Prostate gland (tissue), 2 donors: Measurements from ENCODE around the gene FAM20B. TPM values are rescaled to one million over a fixed set of nuclear protein-coding genes. Genes with fewer than 3 reads are reported as not detected.
"Not testable (repeated sequence)": the region's sequence is repeated elsewhere in the genome, so short reads cannot be mapped to it uniquely, and the experiment has no call there.

Experiments used
- DNase-seq: peaks from one replicate; pipeline ENCODE4 v3.0.0-alpha.2; 2019; ENCODE audit warnings: low spot score
- H3K27ac ChIP-seq, 2 donors: fragments of 200-600 bp; sonication (generic); 2 replicates each; pipeline ENCODE4 v1.5.1; 2017 to 2019
- H3K27me3 ChIP-seq: fragments of 200-600 bp; sonication (generic); replicated peaks from 2 replicates; pipeline ENCODE4 v1.5.1; 2019; ENCODE audit not compliant: insufficient read depth
- H3K36me3 ChIP-seq, 2 donors: fragments of 200-600 bp; sonication (generic); 1 replicate in 1 of 2; 2 replicates in 1 of 2; pipeline versions ENCODE4 v1.5.1 to v1.8.1; 2017 to 2019
- H3K4me1 ChIP-seq: fragments of 200-600 bp; sonication (generic); replicated peaks from 2 replicates; pipeline ENCODE4 v1.5.1; 2019
- H3K4me3 ChIP-seq, 2 donors: fragments of 200-600 bp; sonication (generic); 2 replicates each; pipeline ENCODE4 v1.5.1; 2017 to 2019
- H3K9me3 ChIP-seq: fragments of 200-600 bp; sonication (generic); 2 replicates; pipeline ENCODE4 v1.5.1; 2017
- POLR2A ChIP-seq: fragments of 450-650 bp; IDR thresholded peaks from one replicate; pipeline ENCODE4 v1.6.1; 2016; ENCODE audit warnings: antibody characterized with exemption, mild to moderate bottlenecking
- POLR2AphosphoS5 ChIP-seq: sonication (generic); formaldehyde crosslinking; IDR thresholded peaks from one replicate; pipeline ENCODE4 v1.6.1; 2017; ENCODE audit warnings: antibody characterized with exemption
- WGBS: methylation state at CpG from one replicate; pipeline ENCODE4 v1.1.5; 2018; 5-methylcytosine and 5-hydroxymethylcytosine counted together
- intact Hi-C: fragments of 100-400 bp; cut with DNase I; formaldehyde crosslinking; loops from one replicate; pipeline ENCODE4 v1.14.2; 2022
- total RNA-seq, 2 donors: library from RNA; depleted of rRNA; stranded (reverse); fragments of >200 nt; gene quantifications; one replicate each; pipeline ENCODE4 v1.1.0, GENCODE V29; 2016
- TF ChIP-seq, protein P1 (sequence below), 4 experiments: fragments of 200-600 bp in 2 of 4; fragments of 450-650 bp in 2 of 4; sonication (generic) in 2 of 4; IDR thresholded peaks; 1 replicate in 3 of 4; 2 replicates in 1 of 4; pipeline ENCODE4 v1.5.1; 2016 to 2019; ENCODE audit warnings: antibody characterized with exemption in 4 of 4, mild to moderate bottlenecking in 2 of 4, moderate library complexity in 2 of 4

FAM20B gene
- total RNA-seq, 2 donors from 2014 or later = 20.1 to 21.6 TPM

- WGBS = 69% methylated on average over 2 of the region's 2 CpGs
- Histone ChIP-seq H3K36me3 (no peaks in the 10 kb centered on the region), H3K27ac (no peak overlapping the region), H3K27me3 (no peaks in the 10 kb centered on the region), H3K4me3 (no peak overlapping the region), H3K4me1 (peaks cover 7% of the 10 kb centered on the region), H3K9me3 (no peaks in the 10 kb centered on the region)
- intact Hi-C loops = no loop called here
- TF ChIP-seq, protein P1, sequence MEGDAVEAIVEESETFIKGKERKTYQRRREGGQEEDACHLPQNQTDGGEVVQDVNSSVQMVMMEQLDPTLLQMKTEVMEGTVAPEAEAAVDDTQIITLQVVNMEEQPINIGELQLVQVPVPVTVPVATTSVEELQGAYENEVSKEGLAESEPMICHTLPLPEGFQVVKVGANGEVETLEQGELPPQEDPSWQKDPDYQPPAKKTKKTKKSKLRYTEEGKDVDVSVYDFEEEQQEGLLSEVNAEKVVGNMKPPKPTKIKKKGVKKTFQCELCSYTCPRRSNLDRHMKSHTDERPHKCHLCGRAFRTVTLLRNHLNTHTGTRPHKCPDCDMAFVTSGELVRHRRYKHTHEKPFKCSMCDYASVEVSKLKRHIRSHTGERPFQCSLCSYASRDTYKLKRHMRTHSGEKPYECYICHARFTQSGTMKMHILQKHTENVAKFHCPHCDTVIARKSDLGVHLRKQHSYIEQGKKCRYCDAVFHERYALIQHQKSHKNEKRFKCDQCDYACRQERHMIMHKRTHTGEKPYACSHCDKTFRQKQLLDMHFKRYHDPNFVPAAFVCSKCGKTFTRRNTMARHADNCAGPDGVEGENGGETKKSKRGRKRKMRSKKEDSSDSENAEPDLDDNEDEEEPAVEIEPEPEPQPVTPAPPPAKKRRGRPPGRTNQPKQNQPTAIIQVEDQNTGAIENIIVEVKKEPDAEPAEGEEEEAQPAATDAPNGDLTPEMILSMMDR (IDR thresholded peaks at IDR 0.05) = no peak
- TF ChIP-seq POLR2A = no peak
- TF ChIP-seq POLR2AphosphoS5 = no peak
- no peak for DNase-seq
These were observed 11.3 kb downstream of the FAM20B start for GRCh38 chr1:179036844-179037465.

DNA sequence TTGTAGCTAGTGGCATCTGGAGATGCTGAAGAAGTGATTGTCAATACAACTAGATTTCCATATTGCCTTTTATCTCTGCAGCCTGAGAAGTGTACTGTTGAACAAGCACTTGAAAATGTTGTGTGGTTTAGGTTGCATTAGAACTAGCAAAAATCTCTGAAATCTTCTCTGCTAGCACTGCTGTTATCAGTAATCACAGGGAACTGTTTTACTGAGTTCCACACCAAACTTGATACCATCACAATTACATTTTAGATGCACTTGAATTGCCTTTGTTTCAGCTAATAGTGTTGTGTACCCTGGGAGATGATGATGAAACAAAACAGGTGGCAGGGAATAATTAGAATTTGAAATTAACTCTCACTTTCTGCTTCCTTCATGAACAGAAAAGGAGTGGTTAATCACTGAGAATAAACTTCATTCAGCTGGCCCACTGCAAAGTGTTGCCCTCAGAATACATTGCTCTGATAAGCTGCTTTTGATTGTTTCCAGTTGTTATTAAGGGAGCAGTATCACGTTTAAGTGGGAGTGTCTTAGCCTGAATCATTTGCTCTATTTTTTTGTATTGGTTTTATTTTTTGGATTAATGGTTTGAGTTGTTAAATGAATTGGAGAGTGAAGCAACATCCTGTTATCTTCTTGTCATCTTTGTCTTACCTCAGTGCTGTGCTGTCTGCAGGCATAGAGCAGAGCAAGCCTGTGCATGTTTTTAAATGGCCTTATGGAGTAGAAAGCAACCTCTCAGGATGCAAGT, 13.0 kb downstream of the FAM20B start:
- Histone ChIP-seq H3K36me3 (no peaks in the 10 kb centered on the region), H3K4me3 (no peak overlapping the region), H3K27ac (no peak overlapping the region), H3K9me3 (no peaks in the 10 kb centered on the region), H3K4me1 (peaks cover 7% of the 10 kb centered on the region), H3K27me3 (no peaks in the 10 kb centered on the region)
- TF ChIP-seq POLR2AphosphoS5 (no peak), POLR2A (no peak)
- TF ChIP-seq, protein P1 (IDR thresholded peaks at IDR 0.05) = no peak
- 29% methylated on average over 1 of the region's 1 CpG for WGBS
- DNase-seq = no peak
- intact Hi-C loops = no loop called here

GRCh38 chr1:179039502-179040174, 13.9 kb downstream of the FAM20B start:
- intact Hi-C loops, DNase-seq, H3K4me1 ChIP-seq, H3K27me3 ChIP-seq, H3K36me3 ChIP-seq, H3K27ac ChIP-seq, H3K9me3 ChIP-seq, H3K4me3 ChIP-seq: not testable (repeated sequence)
- 73% methylated on average over 7 of the region's 9 CpGs for WGBS

GRCh38 chr1:179040175-179040551, 14.5 kb downstream of the FAM20B start:
- intact Hi-C loops, H3K9me3 ChIP-seq, DNase-seq, H3K27me3 ChIP-seq, H3K27ac ChIP-seq, H3K4me1 ChIP-seq, H3K4me3 ChIP-seq, H3K36me3 ChIP-seq: not testable (repeated sequence)
- 85% methylated on average over 8 of the region's 27 CpGs for WGBS

DNA sequence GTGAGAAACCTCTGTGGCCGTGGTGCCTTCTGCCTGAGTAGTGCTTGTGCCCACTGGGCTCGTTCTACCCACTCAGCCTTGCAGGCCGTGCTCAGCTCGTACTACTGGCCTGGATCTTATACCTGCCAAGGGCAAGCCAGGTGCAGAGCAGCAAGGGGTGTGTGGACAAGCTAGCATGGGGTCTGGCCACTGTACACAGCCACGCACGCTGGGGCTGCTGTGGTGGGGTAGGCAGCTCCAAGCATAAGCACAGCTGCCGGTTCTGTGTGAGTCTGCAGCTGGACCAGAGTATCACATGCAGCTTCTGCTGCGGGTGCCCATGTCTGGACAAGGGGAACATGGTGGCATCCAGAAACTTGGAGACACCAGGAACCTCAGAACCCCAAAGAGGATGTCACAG, 16.4 kb downstream of the FAM20B start:
- H3K4me1 ChIP-seq = no peaks in the 10 kb centered on the region
- no peak for TF ChIP-seq POLR2AphosphoS5
- TF ChIP-seq POLR2A = no peak
- TF ChIP-seq, protein P1 (IDR thresholded peaks at IDR 0.05) = no peak
- no peak for DNase-seq
- intact Hi-C loops = no loop called here
- WGBS = 97% methylated on average over 8 of the region's 8 CpGs
- no peaks in the 10 kb centered on the region for H3K9me3 ChIP-seq
- no peaks in the 10 kb centered on the region for H3K36me3 ChIP-seq
- H3K4me3 ChIP-seq = no peak overlapping the region
- no peak overlapping the region for H3K27ac ChIP-seq
- no peaks in the 10 kb centered on the region for H3K27me3 ChIP-seq
